DND-41 (cell line): ENCODE measurements around the gene NMB.

ENCODE experiments used
- EZH2 ChIP-seq: IDR thresholded peaks from 3 replicates; pipeline ENCODE4 v1.6.1; 2012; ENCODE audit warnings: borderline replicate concordance, low read depth, mild to moderate bottlenecking, moderate library complexity, low read length, inconsistent platforms; ENCODE audit not compliant: severe bottlenecking
- TF ChIP-seq, protein P1 (sequence below): IDR thresholded peaks from 2 replicates; pipeline ENCODE4 v1.5.1; 2012; ENCODE audit warnings: borderline replicate concordance, low read length, moderate library complexity, mild to moderate bottlenecking; ENCODE audit not compliant: poor library complexity, severe bottlenecking; ENCODE audit errors: extremely low read depth

DNA sequence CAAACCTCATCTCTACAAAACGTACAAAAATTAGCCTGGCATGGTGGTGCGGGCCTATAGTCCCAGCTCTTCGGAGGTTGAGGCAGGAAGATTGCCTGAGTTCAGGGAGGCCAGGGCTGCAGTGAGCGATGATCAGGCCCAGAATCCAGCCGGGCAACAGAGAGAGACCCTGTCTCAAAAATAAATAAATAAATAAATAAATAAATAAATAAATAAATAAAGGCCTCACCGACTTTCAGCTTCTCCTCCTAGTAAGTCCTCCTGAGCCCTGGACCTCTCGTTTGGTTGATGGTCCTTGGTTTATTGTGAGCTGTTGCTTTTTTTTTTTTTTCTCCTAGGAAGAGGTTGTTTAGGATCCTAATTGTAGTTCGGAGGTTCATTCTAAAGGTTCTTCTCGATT, 29.0 kb downstream of the NMB start:
- TF ChIP-seq, protein P1, sequence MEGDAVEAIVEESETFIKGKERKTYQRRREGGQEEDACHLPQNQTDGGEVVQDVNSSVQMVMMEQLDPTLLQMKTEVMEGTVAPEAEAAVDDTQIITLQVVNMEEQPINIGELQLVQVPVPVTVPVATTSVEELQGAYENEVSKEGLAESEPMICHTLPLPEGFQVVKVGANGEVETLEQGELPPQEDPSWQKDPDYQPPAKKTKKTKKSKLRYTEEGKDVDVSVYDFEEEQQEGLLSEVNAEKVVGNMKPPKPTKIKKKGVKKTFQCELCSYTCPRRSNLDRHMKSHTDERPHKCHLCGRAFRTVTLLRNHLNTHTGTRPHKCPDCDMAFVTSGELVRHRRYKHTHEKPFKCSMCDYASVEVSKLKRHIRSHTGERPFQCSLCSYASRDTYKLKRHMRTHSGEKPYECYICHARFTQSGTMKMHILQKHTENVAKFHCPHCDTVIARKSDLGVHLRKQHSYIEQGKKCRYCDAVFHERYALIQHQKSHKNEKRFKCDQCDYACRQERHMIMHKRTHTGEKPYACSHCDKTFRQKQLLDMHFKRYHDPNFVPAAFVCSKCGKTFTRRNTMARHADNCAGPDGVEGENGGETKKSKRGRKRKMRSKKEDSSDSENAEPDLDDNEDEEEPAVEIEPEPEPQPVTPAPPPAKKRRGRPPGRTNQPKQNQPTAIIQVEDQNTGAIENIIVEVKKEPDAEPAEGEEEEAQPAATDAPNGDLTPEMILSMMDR: no peak
- no peak for TF ChIP-seq EZH2
